Measurements from ENCODE around the gene HPCAL1.

DNA sequence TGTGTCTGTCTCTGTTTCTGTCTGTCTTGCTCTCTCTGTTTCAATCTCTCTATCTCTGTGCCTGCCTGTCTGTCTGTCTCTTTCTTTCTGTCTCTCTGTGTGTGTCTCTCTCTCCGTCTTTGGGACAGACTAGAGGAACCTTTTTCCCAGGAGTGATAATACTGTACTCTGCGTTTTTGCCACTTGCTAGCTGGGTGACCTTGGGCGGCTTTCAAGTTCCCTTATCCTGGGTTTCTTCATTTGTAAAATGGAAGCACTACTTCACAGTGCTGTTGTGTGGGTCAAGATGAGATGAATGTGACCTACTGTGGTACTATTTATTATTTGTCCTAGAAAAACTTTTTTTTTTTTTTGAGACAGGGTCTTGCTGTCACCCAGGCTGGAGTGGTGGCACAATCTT is 42.4 kb downstream of the HPCAL1 start:
- no peak for TF ChIP-seq TAF1 (IDR thresholded peaks at IDR 0.05; ENCODE audit: borderline replicate concordance, low read depth, low read length)
- TF ChIP-seq FOXM1 (IDR thresholded peaks at IDR 0.05; ENCODE audit: low read depth, low read length) = no peak
- TF ChIP-seq, protein P1, sequence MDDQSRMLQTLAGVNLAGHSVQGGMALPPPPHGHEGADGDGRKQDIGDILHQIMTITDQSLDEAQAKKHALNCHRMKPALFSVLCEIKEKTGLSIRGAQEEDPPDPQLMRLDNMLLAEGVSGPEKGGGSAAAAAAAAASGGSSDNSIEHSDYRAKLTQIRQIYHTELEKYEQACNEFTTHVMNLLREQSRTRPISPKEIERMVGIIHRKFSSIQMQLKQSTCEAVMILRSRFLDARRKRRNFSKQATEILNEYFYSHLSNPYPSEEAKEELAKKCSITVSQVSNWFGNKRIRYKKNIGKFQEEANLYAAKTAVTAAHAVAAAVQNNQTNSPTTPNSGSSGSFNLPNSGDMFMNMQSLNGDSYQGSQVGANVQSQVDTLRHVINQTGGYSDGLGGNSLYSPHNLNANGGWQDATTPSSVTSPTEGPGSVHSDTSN (IDR thresholded peaks at IDR 0.05; ENCODE audit: insufficient replicate concordance, low read depth, low read length) = no peak
- TF ChIP-seq, protein P2, sequence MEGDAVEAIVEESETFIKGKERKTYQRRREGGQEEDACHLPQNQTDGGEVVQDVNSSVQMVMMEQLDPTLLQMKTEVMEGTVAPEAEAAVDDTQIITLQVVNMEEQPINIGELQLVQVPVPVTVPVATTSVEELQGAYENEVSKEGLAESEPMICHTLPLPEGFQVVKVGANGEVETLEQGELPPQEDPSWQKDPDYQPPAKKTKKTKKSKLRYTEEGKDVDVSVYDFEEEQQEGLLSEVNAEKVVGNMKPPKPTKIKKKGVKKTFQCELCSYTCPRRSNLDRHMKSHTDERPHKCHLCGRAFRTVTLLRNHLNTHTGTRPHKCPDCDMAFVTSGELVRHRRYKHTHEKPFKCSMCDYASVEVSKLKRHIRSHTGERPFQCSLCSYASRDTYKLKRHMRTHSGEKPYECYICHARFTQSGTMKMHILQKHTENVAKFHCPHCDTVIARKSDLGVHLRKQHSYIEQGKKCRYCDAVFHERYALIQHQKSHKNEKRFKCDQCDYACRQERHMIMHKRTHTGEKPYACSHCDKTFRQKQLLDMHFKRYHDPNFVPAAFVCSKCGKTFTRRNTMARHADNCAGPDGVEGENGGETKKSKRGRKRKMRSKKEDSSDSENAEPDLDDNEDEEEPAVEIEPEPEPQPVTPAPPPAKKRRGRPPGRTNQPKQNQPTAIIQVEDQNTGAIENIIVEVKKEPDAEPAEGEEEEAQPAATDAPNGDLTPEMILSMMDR (IDR thresholded peaks at IDR 0.05 in 2 of 3, conservative IDR thresholded peaks at IDR 0.05 in 1 of 3; ENCODE audit: control insufficient read depth in 2 of 3, extremely low read depth in 1 of 3, insufficient read depth in 1 of 3, low read depth in 3 of 3, low read length in 3 of 3) = no peak
- no peak for TF ChIP-seq NFIC (IDR thresholded peaks at IDR 0.05; ENCODE audit: low read depth, low read length)
- no peak for TF ChIP-seq POLR2A (IDR thresholded peaks at IDR 0.05; ENCODE audit: low read depth, low read length)
- TF ChIP-seq, protein P3, sequence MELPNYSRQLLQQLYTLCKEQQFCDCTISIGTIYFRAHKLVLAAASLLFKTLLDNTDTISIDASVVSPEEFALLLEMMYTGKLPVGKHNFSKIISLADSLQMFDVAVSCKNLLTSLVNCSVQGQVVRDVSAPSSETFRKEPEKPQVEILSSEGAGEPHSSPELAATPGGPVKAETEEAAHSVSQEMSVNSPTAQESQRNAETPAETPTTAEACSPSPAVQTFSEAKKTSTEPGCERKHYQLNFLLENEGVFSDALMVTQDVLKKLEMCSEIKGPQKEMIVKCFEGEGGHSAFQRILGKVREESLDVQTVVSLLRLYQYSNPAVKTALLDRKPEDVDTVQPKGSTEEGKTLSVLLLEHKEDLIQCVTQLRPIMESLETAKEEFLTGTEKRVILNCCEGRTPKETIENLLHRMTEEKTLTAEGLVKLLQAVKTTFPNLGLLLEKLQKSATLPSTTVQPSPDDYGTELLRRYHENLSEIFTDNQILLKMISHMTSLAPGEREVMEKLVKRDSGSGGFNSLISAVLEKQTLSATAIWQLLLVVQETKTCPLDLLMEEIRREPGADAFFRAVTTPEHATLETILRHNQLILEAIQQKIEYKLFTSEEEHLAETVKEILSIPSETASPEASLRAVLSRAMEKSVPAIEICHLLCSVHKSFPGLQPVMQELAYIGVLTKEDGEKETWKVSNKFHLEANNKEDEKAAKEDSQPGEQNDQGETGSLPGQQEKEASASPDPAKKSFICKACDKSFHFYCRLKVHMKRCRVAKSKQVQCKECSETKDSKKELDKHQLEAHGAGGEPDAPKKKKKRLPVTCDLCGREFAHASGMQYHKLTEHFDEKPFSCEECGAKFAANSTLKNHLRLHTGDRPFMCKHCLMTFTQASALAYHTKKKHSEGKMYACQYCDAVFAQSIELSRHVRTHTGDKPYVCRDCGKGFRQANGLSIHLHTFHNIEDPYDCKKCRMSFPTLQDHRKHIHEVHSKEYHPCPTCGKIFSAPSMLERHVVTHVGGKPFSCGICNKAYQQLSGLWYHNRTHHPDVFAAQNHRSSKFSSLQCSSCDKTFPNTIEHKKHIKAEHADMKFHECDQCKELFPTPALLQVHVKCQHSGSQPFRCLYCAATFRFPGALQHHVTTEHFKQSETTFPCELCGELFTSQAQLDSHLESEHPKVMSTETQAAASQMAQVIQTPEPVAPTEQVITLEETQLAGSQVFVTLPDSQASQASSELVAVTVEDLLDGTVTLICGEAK (IDR thresholded peaks at IDR 0.05; ENCODE audit: borderline replicate concordance) = no peak
- no peak for TF ChIP-seq SIN3A (IDR thresholded peaks at IDR 0.05; ENCODE audit: low read depth, low read length)
- TF ChIP-seq, protein P4, sequence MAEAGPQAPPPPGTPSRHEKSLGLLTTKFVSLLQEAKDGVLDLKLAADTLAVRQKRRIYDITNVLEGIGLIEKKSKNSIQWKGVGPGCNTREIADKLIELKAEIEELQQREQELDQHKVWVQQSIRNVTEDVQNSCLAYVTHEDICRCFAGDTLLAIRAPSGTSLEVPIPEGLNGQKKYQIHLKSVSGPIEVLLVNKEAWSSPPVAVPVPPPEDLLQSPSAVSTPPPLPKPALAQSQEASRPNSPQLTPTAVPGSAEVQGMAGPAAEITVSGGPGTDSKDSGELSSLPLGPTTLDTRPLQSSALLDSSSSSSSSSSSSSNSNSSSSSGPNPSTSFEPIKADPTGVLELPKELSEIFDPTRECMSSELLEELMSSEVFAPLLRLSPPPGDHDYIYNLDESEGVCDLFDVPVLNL (IDR thresholded peaks at IDR 0.05; ENCODE audit: low read depth, low read length) = no peak
- TF ChIP-seq POLR2AphosphoS5 (IDR thresholded peaks at IDR 0.05; ENCODE audit: low read length) = no peak
- TF ChIP-seq, protein P5, sequence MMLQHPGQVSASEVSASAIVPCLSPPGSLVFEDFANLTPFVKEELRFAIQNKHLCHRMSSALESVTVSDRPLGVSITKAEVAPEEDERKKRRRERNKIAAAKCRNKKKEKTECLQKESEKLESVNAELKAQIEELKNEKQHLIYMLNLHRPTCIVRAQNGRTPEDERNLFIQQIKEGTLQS (IDR thresholded peaks at IDR 0.05; ENCODE audit: borderline replicate concordance, extremely low read depth, low read depth, low read length) = no peak
- no peak for TF ChIP-seq HDGF (IDR thresholded peaks at IDR 0.05)
